H9 (cell line): ENCODE results near the gene KIF16B. TPM values are rescaled to one million over a fixed set of nuclear protein-coding genes. Genes with fewer than 3 reads are reported as not detected.

Source experiments
- DNase-seq: peaks from one replicate; pipeline ENCODE4 v3.0.0-alpha.2; 2017
- H2AFZ ChIP-seq: one replicate; pipeline ENCODE4 v1.6.1; 2013; ENCODE audit warnings: mild to moderate bottlenecking, low read length, control low read depth, moderate library complexity
- H2AK5ac ChIP-seq: 2 replicates; pipeline ENCODE4 v1.6.1; 2013; ENCODE audit warnings: low read length, control low read depth, mixed read lengths; ENCODE audit not compliant: insufficient read length
- H2BK120ac ChIP-seq: one replicate; pipeline ENCODE4 v1.6.1; 2013; ENCODE audit warnings: low read depth, mild to moderate bottlenecking, low read length, control low read depth, inconsistent platforms; ENCODE audit not compliant: poor library complexity, severe bottlenecking
- H2BK12ac ChIP-seq: 2 replicates; pipeline ENCODE4 v1.6.1; 2013; ENCODE audit warnings: low read length, control low read depth, mixed read lengths, low read depth; ENCODE audit not compliant: insufficient read length
- H2BK15ac ChIP-seq: 2 replicates; pipeline ENCODE4 v1.6.1; 2013; ENCODE audit warnings: low read depth, low read length, control low read depth
- H2BK20ac ChIP-seq: one replicate; pipeline ENCODE4 v1.6.1; 2013; ENCODE audit warnings: low read depth, mild to moderate bottlenecking, low read length, control low read depth, inconsistent platforms; ENCODE audit not compliant: poor library complexity, severe bottlenecking
- H2BK5ac ChIP-seq: 2 replicates; pipeline ENCODE4 v1.6.1; 2013; ENCODE audit warnings: low read length, control low read depth, mixed read lengths; ENCODE audit not compliant: insufficient read length
- H3K14ac ChIP-seq: 2 replicates; pipeline ENCODE4 v1.6.1; 2013; ENCODE audit warnings: low read length, control low read depth; ENCODE audit not compliant: insufficient read depth
- H3K18ac ChIP-seq: 2 replicates; pipeline ENCODE4 v1.6.1; 2013; ENCODE audit warnings: low read depth, mild to moderate bottlenecking, mixed read lengths, low read length, control low read depth; ENCODE audit not compliant: insufficient read length
- H3K23ac ChIP-seq: 2 replicates; pipeline ENCODE4 v1.6.1; 2013; ENCODE audit warnings: low read length, control low read depth, mixed read lengths, low read depth; ENCODE audit not compliant: insufficient read length
- H3K23me2 ChIP-seq: 2 replicates; pipeline ENCODE4 v1.6.1; 2013; ENCODE audit warnings: low read depth, mild to moderate bottlenecking, mixed read lengths, low read length, control low read depth; ENCODE audit not compliant: insufficient read length, poor library complexity, severe bottlenecking
- H3K27ac ChIP-seq: 2 replicates; pipeline ENCODE4 v1.5.1; 2013; ENCODE audit warnings: low read length, control low read depth, mixed read lengths, low read depth; ENCODE audit not compliant: insufficient read length
- H3K27me3 ChIP-seq: 2 replicates; pipeline ENCODE4 v1.6.1; 2013; ENCODE audit warnings: low read length, control low read depth, inconsistent platforms; ENCODE audit not compliant: insufficient read depth
- H3K4ac ChIP-seq: 2 replicates; pipeline ENCODE4 v1.6.1; 2013; ENCODE audit warnings: low read depth, mild to moderate bottlenecking, control low read depth, inconsistent platforms, low read length, moderate library complexity
- H3K4me1 ChIP-seq: 2 replicates; pipeline ENCODE4 v1.6.1; 2013; ENCODE audit warnings: low read length, control low read depth, inconsistent platforms; ENCODE audit not compliant: insufficient read depth
- H3K4me2 ChIP-seq: 2 replicates; pipeline ENCODE4 v1.6.1; 2013; ENCODE audit warnings: low read length, control low read depth, mixed read lengths; ENCODE audit not compliant: insufficient read length, insufficient read depth
- H3K56ac ChIP-seq: 2 replicates; pipeline ENCODE4 v1.6.1; 2013; ENCODE audit warnings: low read depth, mild to moderate bottlenecking, mixed read lengths, low read length, control low read depth; ENCODE audit not compliant: insufficient read length
- H3K79me1 ChIP-seq: 2 replicates; pipeline ENCODE4 v1.6.1; 2013; ENCODE audit warnings: low read depth, mild to moderate bottlenecking, moderate library complexity, low read length, control low read depth, inconsistent platforms; ENCODE audit not compliant: insufficient read depth, poor library complexity, severe bottlenecking
- H3K79me2 ChIP-seq: 2 replicates; pipeline ENCODE4 v1.6.1; 2013; ENCODE audit warnings: low read length, control low read depth, inconsistent platforms; ENCODE audit not compliant: insufficient read depth
- H3K9ac ChIP-seq: 2 replicates; pipeline ENCODE4 v1.6.1; 2013; ENCODE audit warnings: low read length, control low read depth, mixed read lengths; ENCODE audit not compliant: insufficient read length; ENCODE audit errors: extremely low read depth
- H3K9me3 ChIP-seq: one replicate; pipeline ENCODE4 v1.6.1; 2013; ENCODE audit warnings: low read depth, low read length, inconsistent platforms; ENCODE audit not compliant: control insufficient read depth
- H3T11ph ChIP-seq: one replicate; pipeline ENCODE4 v1.6.1; 2013; ENCODE audit warnings: mild to moderate bottlenecking, low read length, control low read depth, inconsistent platforms
- H4K20me1 ChIP-seq: one replicate; pipeline ENCODE4 v1.6.1; 2013; ENCODE audit not compliant: control insufficient read depth, insufficient read length, insufficient read depth
- H4K5ac ChIP-seq: 2 replicates; pipeline ENCODE4 v1.6.1; 2013; ENCODE audit warnings: low read depth, mild to moderate bottlenecking, mixed read lengths, low read length, control low read depth; ENCODE audit not compliant: insufficient read length
- H4K8ac ChIP-seq: replicated peaks from 2 replicates; pipeline ENCODE4 v1.6.1; 2013; ENCODE audit warnings: low read length, control low read depth, mixed read lengths, low read depth; ENCODE audit not compliant: insufficient read length
- H4K91ac ChIP-seq: 2 replicates; pipeline ENCODE4 v1.6.1; 2013; ENCODE audit warnings: low read depth, mild to moderate bottlenecking, moderate library complexity, mixed read lengths, low read length, control low read depth; ENCODE audit not compliant: insufficient read length
- H3K27ac Mint-ChIP-seq, 3 experiments: 2 replicates in 2 of 3; 3 replicates in 1 of 3; pipeline ENCODE4 v1.8.0; 2020 to 2021; ENCODE audit warnings: mixed read lengths in 3 of 3, mild to moderate bottlenecking in 1 of 3, moderate library complexity in 1 of 3
- H3K27me3 Mint-ChIP-seq: 2 replicates; pipeline ENCODE4 v1.8.0; 2021; ENCODE audit warnings: low read depth, mild to moderate bottlenecking, moderate library complexity, mixed read lengths
- H3K36me3 Mint-ChIP-seq, 3 experiments: 2 replicates in 2 of 3; 3 replicates in 1 of 3; pipeline ENCODE4 v1.8.0; 2020 to 2021; ENCODE audit warnings: low read depth in 3 of 3, mixed read lengths in 3 of 3; ENCODE audit not compliant: insufficient read depth in 1 of 3
- H3K4me1 Mint-ChIP-seq, 2 experiments: 2 replicates each; pipeline ENCODE4 v1.8.0; 2020; ENCODE audit warnings: mixed read lengths in 2 of 2
- H3K4me3 Mint-ChIP-seq, 2 experiments: 2 replicates in 1 of 2; 3 replicates in 1 of 2; pipeline ENCODE4 v1.8.0; 2020 to 2021; ENCODE audit warnings: mild to moderate bottlenecking in 2 of 2, mixed read lengths in 2 of 2, moderate library complexity in 1 of 2
- H3K9me3 Mint-ChIP-seq, 2 experiments: 2 replicates in 1 of 2; 3 replicates in 1 of 2; pipeline ENCODE4 v1.8.0; 2020; ENCODE audit warnings: mild to moderate bottlenecking in 2 of 2, mixed read lengths in 2 of 2, moderate library complexity in 1 of 2
- WGBS: extraction: QIAGEN DNeasy Blood & Tissue Kit; methylation state at CpG from one replicate; pipeline ENCODE4 v1.1.7; 2013; ENCODE audit warnings: missing lambda C conversion rate, low lambda C conversion rate, mixed read lengths; ENCODE audit not compliant: insufficient read length; ENCODE audit errors: extremely low coverage; 5-methylcytosine and 5-hydroxymethylcytosine counted together
- total RNA-seq: library from RNA; stranded (reverse); gene quantifications from 2 replicates; pipeline ENCODE4 v1.2.1, GENCODE V29; 2021
- TF ChIP-seq, protein P1 (sequence below): fragments of 200-600 bp; sonication (generic); conservative IDR thresholded peaks from 3 replicates; pipeline ENCODE4 v1.8.0; 2021; ENCODE audit warnings: antibody characterized with exemption, mild to moderate bottlenecking

The KIF16B gene
- total RNA-seq, 1 experiment from 2014 or later: 7.4 TPM

DNA sequence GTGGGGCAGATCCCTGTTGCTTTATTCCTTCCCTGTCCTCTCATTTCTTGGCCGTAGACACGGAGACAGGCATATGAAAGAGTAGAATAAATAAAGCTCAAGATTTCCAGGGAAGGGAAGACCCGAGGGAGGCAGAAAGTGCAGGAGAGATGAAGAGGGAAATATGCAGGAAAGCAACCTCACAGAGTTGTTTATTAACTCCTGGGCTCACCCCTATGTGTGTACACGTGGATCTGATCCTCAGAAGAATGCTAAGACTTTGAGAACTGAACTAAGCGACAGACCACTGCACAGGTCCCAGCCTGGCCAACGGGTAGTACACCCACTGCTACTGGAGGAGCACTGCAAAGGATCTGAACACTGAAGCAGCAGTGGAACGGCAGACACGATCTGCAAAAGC lies 156.2 kb downstream of the KIF16B start:
- no peaks in the 10 kb centered on the region; the same call in 1 of the 2 replicates for H3K4me1 ChIP-seq
- H3K4me1 Mint-ChIP-seq: peaks cover 9 to 17% of the 10 kb centered on the region in 2 experiments
- no CpG with 5 or more reads among the region's 8 CpGs for WGBS

More for the DNA sequence above, 156.2 kb downstream of the KIF16B start:
- Histone ChIP-seq H3K4me2 (no peak overlapping the region), H2BK5ac (no peak overlapping the region), H3K27ac (no peak overlapping the region), H2BK120ac (no peak overlapping the region), H3K9me3 (no peaks in the 10 kb centered on the region), H3K56ac (no peak overlapping the region), H3K23me2 (no peaks in the 10 kb centered on the region), H4K91ac (no peak overlapping the region), H3K23ac (no peak overlapping the region), H3K14ac (no peak overlapping the region), H4K8ac (no peak overlapping the region), H3K27me3 (no peaks in the 10 kb centered on the region), H4K20me1 (no peaks in the 10 kb centered on the region), H2BK15ac (no peak overlapping the region), H3K9ac (no peak overlapping the region), H3K18ac (no peak overlapping the region), H3T11ph (no peak overlapping the region), H3K79me2 (no peaks in the 10 kb centered on the region), H2AK5ac (no peak overlapping the region), H2BK12ac (no peak overlapping the region), H2AFZ (no peak overlapping the region), H4K5ac (no peak overlapping the region), H3K4ac (no peak overlapping the region), H2BK20ac (no peak overlapping the region), H3K79me1 (no peaks in the 10 kb centered on the region)
- H3K4me3 Mint-ChIP-seq: no peak overlapping the region
- no peak for DNase-seq
- peak overlapping the region in 2 of 3 experiments; percentile 36 to 79; a peak in 1 of 7 replicates for H3K27ac Mint-ChIP-seq
- no peaks in the 10 kb centered on the region; a peak in 1 of 5 replicates for H3K9me3 Mint-ChIP-seq
- TF ChIP-seq, protein P1, sequence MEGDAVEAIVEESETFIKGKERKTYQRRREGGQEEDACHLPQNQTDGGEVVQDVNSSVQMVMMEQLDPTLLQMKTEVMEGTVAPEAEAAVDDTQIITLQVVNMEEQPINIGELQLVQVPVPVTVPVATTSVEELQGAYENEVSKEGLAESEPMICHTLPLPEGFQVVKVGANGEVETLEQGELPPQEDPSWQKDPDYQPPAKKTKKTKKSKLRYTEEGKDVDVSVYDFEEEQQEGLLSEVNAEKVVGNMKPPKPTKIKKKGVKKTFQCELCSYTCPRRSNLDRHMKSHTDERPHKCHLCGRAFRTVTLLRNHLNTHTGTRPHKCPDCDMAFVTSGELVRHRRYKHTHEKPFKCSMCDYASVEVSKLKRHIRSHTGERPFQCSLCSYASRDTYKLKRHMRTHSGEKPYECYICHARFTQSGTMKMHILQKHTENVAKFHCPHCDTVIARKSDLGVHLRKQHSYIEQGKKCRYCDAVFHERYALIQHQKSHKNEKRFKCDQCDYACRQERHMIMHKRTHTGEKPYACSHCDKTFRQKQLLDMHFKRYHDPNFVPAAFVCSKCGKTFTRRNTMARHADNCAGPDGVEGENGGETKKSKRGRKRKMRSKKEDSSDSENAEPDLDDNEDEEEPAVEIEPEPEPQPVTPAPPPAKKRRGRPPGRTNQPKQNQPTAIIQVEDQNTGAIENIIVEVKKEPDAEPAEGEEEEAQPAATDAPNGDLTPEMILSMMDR: no peak
- H3K36me3 Mint-ChIP-seq: peaks cover 8 to 15% (median 10%) of the 10 kb centered on the region in 3 experiments
- H3K27me3 Mint-ChIP-seq: no peaks in the 10 kb centered on the region
